SK-N-SH (cell line): ENCODE measurements around the gene CD163L1.

Experiments
- EP300 ChIP-seq, 2 experiments: IDR thresholded peaks; 2 replicates each; pipeline versions ENCODE4 v1.4.0 to v1.6.1; 2012; ENCODE audit warnings: borderline replicate concordance in 1 of 2, low read depth in 1 of 2, low read length in 1 of 2
- EZH2phosphoT487 ChIP-seq: fragments of 200-600 bp; sonication (generic); IDR thresholded peaks from 2 replicates; pipeline ENCODE4 v1.6.1; 2017; ENCODE audit warnings: low read depth, mixed run types, mild to moderate bottlenecking, antibody characterized with exemption, moderate library complexity, borderline replicate concordance
- FOXM1 ChIP-seq: IDR thresholded peaks from 2 replicates; pipeline ENCODE4 v1.4.0; 2012; ENCODE audit warnings: low read depth, mild to moderate bottlenecking
- GABPA ChIP-seq: IDR thresholded peaks from 2 replicates; pipeline ENCODE4 v1.4.0; 2012; ENCODE audit warnings: low read depth, mild to moderate bottlenecking
- GATA2 ChIP-seq: sonication (generic); formaldehyde crosslinking; IDR thresholded peaks from 2 replicates; pipeline ENCODE4 v1.5.0; 2020; ENCODE audit warnings: mild to moderate bottlenecking, missing genetic modification reagents
- MAX ChIP-seq: IDR thresholded peaks from 2 replicates; pipeline ENCODE4 v1.4.0; 2012; ENCODE audit warnings: low read depth
- MXI1 ChIP-seq: IDR thresholded peaks from 2 replicates; pipeline ENCODE4 v1.6.1; 2012; ENCODE audit warnings: mild to moderate bottlenecking, low read depth, low read length, improper control_type of control experiment
- POLR2AphosphoS5 ChIP-seq: IDR thresholded peaks from 2 replicates; pipeline ENCODE4 v1.6.1; 2012; ENCODE audit warnings: low read depth, low read length
- REST ChIP-seq: IDR thresholded peaks from 2 replicates; pipeline ENCODE4 v1.6.1; 2012; ENCODE audit warnings: mild to moderate bottlenecking, low read depth, low read length, moderate library complexity
- SMC3 ChIP-seq: IDR thresholded peaks from 2 replicates; pipeline ENCODE4 v1.6.1; 2012; ENCODE audit warnings: low read depth, low read length, improper control_type of control experiment
- TF ChIP-seq, protein P1 (sequence below): fragments of 200-600 bp; sonication (generic); IDR thresholded peaks from 2 replicates; pipeline ENCODE4 v1.6.1; 2017; ENCODE audit warnings: antibody characterized with exemption, mild to moderate bottlenecking, moderate library complexity

GRCh38 chr12:7361265-7361664 is 82.7 kb downstream of the CD163L1 start:
- no peak for TF ChIP-seq MXI1
- no peak for TF ChIP-seq EZH2phosphoT487
- TF ChIP-seq, protein P1, sequence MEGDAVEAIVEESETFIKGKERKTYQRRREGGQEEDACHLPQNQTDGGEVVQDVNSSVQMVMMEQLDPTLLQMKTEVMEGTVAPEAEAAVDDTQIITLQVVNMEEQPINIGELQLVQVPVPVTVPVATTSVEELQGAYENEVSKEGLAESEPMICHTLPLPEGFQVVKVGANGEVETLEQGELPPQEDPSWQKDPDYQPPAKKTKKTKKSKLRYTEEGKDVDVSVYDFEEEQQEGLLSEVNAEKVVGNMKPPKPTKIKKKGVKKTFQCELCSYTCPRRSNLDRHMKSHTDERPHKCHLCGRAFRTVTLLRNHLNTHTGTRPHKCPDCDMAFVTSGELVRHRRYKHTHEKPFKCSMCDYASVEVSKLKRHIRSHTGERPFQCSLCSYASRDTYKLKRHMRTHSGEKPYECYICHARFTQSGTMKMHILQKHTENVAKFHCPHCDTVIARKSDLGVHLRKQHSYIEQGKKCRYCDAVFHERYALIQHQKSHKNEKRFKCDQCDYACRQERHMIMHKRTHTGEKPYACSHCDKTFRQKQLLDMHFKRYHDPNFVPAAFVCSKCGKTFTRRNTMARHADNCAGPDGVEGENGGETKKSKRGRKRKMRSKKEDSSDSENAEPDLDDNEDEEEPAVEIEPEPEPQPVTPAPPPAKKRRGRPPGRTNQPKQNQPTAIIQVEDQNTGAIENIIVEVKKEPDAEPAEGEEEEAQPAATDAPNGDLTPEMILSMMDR, result no peak
- no peak for TF ChIP-seq FOXM1
- no peak for TF ChIP-seq MAX
- TF ChIP-seq GATA2, result no peak
- TF ChIP-seq REST, result no peak
- TF ChIP-seq POLR2AphosphoS5, result no peak
- no peak for TF ChIP-seq SMC3
- TF ChIP-seq GABPA, result no peak
- no peak for TF ChIP-seq EP300 (IDR thresholded peaks at IDR 0.05; ENCODE audit: borderline replicate concordance in 1 of 2, low read depth in 1 of 2, low read length in 1 of 2)
